Stimulated activated CD8-positive, alpha-beta memory T cell treated with anti-CD3 and anti-CD28 coated beads, Interleukin-7, amount 100 ng/mL, for 48 hours (primary cell): ENCODE data around the gene HSFX2.
"Not testable (repeated sequence)": the region's sequence is repeated elsewhere in the genome, so short reads cannot be mapped to it uniquely, and the experiment has no call there.

Experiments
- DNase-seq, 2 donors: peaks; one replicate each; pipeline ENCODE4 v3.0.0-alpha.2; 2020; ENCODE audit warnings: low read depth in 1 of 2; ENCODE audit errors: extremely low read depth in 1 of 2

HSFX2 gene

DNA sequence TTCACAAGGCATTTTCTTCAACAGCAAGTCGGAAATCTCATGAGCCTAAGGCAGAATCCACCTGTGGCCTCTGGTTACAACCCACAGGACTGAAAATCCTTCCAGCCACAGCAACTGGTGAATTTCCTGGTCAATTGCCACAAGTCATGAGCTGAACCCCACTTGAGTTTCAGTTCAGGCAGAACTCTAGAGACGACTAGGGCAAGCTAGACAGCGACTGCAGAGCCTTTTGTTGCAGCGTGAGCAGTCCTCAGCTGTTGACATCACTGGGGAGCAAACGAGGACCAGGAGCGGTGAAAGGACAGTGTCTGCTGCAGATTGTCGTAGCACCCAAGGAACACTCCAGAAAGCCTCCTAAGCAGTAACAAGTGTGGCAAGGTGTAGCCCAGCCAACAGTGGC, 829 bp upstream of the HSFX2 start:
- not testable (repeated sequence) for DNase-seq

- not testable (repeated sequence) for DNase-seq
Observed at GRCh38 chrX:149590993-149591392, 4.1 kb downstream of the HSFX2 start.

DNA sequence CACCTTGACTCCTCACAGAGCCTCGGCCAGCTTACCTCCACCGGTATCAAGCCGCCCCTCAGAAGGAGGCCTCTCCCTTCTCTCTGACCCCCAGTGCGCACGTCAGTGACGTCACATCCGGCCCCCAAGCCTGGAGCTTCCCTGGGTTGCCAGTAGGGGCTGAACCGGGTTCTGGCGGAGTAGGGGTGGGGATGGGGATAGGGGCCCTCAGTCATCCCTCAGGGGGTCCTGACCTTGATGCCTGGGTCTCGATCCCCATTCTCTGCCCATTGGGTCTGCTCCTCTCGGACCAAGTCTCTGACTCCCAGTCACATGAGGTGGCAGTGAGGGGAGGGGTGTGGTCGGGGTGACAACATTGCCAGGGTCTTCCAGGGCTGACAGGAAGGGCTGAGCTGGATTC, 7.8 kb downstream of the HSFX2 start, which contains the start of gene MAGEA9B:
Gene MAGEA9B, minus strand, starts transcription at position 101 of the 400 bp plus-strand sequence. CDS start 4,280 bp downstream, outside the sequence.
- not testable (repeated sequence) for DNase-seq

DNA sequence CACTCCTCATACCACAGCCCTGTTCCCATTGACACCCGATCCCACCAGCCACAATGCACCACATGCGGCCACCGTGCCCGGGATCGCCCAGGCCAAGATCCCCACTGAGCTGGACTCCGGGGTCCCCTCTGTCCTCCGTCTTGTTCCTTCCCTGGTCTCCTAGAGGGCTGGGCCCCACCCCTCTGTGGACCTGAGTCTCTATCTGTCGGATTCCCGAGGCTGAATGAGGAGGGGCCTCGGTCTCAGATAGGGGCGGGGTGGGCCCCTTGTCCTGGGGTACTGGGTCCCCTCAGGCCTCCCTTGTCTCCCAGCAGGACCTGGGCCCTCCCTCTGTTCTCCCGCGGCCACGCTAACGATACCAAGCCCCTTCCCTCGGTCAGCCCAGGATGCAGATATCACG, 9.5 kb downstream of the HSFX2 start:
- DNase-seq: not testable (repeated sequence)

GRCh38 chrX:149573456-149573855, 21.7 kb downstream of the HSFX2 start:
- not testable (repeated sequence) for DNase-seq

GRCh38 chrX:149572743-149573142, 22.4 kb downstream of the HSFX2 start:
- no peak for DNase-seq

DNA sequence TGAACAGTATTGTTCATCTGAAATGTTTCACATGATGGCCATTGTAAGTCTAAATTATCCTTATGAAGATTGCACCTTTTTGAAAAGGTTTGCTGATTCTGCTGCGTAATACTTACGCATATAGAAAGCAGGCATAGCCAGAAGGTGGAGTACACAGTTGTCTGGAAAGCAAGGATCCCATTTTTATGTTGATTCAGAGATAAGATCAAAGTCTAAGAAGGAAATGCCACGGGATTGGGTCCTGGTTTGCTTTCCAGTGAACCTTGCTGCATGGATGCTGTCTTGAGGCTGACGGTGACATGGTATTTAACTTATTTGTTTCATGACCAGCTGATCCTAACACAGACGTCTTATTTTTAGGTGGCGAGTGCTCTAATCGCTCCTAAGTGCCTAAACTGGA, 23.3 kb downstream of the HSFX2 start:
- DNase-seq: no peak

DNA sequence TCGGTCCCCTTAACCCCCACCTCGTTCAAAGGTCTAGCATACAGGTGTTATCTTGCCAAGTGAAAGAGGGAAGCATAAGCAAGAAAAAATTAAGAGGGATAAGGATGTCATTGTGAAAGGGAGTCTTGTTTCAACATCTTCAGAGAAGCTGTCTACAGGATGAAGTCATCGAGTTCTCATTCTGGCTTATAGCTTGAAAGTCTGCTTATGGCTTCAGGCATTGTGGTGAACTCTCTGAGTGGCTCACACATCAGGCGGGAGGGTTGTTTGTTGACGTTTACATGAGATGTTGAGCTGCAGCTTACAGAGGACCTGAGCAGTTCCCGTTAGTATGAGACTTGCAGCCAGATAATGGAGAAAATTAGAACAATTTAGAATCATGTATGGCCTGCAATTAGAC, 24.4 kb downstream of the HSFX2 start:
- DNase-seq: no peak

GRCh38 chrX:149569770-149570169, 25.3 kb downstream of the HSFX2 start:
- peak in 1 of 2 donors; percentile 3 for DNase-seq

DNA sequence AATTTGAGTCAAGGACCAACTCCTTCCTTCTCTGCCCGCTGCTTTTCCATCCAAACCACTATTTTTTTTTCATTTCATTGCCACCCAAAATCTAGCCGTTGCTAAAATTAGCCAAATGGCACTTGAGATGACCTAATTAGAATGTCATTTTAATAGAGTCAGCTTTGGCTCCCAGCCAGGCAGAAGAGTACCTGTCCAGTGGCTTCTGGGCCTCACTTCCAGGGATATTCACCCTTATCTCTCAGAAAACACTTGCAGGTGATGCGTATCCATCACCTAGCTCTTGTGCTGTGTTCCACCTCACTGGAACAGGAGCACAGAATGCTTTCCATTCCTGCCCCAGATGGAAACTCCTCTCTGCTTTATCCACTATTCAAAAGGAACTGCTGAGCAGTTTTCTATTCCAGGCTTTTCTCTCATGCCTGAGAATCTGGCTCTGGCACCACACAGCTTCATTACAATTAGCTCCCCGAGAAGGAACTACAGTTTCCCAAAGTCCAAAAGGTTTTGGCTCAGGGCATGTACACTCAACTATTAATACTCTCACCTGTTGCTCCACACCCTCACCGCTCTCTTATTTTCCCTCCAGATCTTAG, 26.3 kb downstream of the HSFX2 start:
- no peak for DNase-seq

DNA sequence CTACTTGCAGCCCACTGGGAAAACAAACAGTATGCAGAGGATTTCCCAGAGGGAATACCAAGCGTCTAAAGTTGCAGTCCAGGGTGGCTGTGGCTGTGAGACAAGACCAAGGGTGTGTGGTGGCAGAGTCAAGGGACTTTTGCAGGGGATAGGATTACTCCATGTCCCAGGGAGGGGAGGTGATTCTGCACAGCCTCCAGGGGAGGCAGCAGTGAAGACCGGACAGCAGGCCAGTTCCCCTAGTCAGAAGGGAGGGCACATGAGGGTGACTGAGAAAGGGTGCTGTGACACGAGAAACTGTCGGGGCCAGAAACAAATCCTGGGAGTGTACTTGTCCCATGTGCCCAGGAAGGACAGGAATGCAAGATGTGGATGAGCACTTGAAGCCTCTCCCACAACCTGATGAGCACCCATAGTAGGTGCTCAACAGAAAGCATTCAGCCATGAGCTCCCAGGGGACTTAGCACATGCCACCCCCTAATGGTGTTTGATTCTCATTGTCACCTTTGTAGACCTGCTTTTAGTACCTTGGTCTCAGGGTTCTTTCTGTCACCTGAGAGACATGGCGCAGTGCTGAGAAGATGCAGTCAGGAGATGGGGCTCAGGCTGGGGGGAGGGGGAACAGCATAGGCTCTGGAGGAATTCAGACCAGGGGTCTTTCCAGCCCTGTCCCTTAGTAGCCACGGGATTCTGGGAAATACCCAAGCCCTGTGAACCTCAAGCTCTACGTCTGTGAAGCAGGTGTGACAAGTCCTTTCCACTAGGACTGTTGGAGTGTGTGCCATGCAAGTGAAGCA, 27.3 kb downstream of the HSFX2 start:
- DNase-seq: no peak

DNA sequence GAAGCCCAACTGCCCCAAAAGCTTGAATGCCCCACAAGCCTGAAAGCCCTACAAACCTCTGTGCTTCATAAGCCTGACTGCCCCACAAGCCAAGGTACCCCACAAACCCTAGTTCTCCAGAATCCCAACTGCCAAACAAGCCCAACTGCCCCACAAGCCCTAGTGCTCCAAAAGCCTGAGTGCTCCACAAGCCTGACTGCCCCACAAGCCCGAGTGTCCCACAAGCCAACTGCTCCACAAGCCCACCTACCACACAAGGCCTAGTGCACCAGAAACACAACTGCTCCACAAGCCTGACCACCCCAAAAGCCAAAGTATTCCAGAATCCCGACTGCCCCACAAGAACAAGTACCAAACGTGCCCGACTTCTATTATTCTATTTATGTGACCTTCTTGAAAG, 31.8 kb downstream of the HSFX2 start:
- no peak for DNase-seq

GRCh38 chrX:149555251-149555650, 39.9 kb downstream of the HSFX2 start:
- DNase-seq: not testable (repeated sequence)

DNA sequence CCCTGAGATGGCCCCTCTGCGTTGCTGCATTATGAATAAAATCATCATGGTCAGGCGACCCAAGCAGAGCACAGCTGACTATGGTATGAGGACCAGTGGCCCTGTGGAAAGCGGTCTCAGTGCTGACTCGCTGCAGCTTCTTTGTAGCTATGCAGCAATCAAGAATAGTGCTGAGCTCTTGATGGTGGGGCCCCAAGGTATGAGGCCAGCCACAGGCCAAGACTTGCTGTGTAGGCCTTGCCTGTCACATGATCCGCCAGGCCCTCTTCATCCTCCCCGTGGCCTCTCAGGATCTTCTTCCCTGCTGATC, 43.2 kb downstream of the HSFX2 start:
- not testable (repeated sequence) for DNase-seq

GRCh38 chrX:149551245-149551938, 43.7 kb downstream of the HSFX2 start:
- not testable (repeated sequence) for DNase-seq

DNA sequence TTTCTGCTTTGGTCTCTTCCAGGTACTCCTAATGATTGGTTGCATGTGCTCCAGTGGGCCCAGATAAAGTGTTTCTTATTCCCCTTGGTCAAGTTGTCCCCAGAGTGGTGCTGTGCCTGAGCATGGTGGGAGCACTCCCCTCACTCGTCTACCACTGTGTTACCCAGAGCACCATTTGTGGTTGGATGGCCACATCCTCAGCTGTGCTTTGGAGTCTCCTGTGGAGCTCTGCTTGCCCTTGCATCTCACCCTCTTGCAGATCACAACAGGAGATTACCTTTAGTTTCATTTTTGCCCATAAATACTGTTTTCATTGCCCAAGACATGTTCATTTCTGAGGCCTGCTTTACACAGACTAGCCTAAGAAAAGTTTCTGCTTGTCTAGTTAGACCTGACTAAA, 44.7 kb downstream of the HSFX2 start:
- DNase-seq: not testable (repeated sequence)

DNA sequence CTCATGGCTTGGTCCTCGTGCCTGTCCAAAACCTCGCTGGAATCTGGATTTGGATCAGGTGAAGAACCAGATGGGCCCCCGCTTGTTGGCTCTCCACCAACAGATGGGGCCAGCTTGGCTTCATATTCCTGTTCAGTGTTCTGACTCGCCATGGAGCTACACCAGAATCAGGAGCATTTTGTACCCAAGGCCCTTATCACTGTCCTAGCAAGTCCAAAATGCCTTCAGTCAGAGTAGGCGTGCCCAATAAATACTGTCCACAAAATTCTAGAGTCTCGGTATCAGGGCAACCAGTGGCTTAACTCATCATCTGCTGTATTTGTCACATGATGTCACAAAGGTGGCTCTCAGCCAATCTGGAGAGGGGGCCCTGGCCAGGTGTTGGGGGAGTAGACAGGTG, 45.4 kb downstream of the HSFX2 start, which contains the start of gene HSFX3:
Gene HSFX3, minus strand, starts transcription at position 224 of the 400 bp plus-strand sequence. Its CDS starts 72 bp downstream, at position 152.
- not testable (repeated sequence) for DNase-seq

GRCh38 chrX:149547782-149548181, 47.3 kb downstream of the HSFX2 start:
- not testable (repeated sequence) for DNase-seq

GRCh38 chrX:149546962-149547361, 48.2 kb downstream of the HSFX2 start:
- DNase-seq: not testable (repeated sequence)

DNA sequence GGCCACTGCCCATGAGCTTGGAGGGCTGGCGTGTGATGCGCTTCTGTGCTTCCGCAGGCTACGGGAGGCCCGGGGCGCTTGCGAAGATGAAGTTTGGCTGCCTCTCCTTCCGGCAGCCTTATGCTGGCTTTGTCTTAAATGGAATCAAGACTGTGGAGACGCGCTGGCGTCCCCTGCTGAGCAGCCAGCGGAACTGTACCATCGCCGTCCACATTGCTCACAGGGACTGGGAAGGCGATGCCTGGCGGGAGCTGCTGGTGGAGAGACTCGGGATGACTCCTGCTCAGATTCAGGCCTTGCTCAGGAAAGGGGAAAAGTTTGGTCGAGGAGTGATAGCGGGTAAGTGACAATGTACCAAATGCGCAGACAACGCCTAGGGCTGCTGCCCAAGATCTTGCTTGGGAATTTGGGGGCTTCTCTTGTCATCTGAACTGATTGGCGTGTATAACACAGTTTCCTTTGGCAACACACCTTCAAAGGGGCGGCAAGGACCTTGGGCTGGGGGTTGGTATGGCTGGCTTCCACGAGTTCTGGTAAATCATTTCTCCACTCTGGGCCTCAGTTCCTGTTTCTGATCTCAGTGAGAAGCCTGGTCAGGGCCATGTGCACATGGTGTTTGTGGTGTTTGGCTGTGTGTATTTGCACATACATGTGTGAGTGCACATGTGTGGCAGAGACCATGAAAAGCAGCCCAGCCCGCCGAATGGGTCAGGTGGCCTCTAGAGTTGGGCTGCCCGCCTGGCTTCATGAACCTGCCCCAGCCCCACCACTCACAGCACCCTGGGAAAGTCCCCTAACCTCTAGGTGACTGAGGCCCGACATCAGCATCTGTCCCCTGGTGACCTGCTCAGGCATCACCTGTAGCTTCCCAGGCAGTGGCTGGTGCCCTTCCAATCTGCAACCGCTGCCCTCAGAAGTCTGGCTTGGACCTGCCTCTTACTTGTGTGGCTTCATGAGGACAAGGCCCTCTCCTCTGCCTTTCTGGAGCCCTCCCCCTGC, 49.3 kb downstream of the HSFX2 start:
- DNase-seq: not testable (repeated sequence)
